ENCODE data around the gene VGLL1. TPM values are rescaled to one million over a fixed set of nuclear protein-coding genes. Genes with fewer than 3 reads are reported as not detected.

Gene VGLL1
- total RNA-seq, 2 experiments from 2014 or later, result not detected

DNA sequence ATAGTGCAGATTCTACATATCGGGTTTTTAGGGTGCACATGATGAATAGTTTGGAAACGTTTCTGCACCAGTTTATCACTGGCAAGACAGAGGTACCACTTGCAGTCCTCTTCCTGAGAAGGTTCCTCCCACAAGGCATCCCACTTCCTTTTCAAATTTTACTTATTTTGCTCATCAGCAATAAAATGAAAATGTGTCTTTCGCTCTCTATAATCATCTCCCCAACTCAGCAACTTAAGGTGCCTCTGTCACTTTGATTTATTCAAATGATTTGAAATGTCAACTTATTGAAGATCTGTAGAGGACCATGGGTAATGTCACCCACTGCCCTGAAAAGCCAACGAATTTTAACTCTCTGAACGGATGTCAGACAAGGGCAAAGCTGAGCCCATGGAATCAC lies 53.2 kb downstream of the VGLL1 start:
- no TSS peak for BruUV-seq (replicated peaks)
- TF ChIP-seq, protein P1, sequence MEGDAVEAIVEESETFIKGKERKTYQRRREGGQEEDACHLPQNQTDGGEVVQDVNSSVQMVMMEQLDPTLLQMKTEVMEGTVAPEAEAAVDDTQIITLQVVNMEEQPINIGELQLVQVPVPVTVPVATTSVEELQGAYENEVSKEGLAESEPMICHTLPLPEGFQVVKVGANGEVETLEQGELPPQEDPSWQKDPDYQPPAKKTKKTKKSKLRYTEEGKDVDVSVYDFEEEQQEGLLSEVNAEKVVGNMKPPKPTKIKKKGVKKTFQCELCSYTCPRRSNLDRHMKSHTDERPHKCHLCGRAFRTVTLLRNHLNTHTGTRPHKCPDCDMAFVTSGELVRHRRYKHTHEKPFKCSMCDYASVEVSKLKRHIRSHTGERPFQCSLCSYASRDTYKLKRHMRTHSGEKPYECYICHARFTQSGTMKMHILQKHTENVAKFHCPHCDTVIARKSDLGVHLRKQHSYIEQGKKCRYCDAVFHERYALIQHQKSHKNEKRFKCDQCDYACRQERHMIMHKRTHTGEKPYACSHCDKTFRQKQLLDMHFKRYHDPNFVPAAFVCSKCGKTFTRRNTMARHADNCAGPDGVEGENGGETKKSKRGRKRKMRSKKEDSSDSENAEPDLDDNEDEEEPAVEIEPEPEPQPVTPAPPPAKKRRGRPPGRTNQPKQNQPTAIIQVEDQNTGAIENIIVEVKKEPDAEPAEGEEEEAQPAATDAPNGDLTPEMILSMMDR (conservative IDR thresholded peaks at IDR 0.05; ENCODE audit: low read length), result no peak
- TF ChIP-seq EZH2phosphoT487 (IDR thresholded peaks at IDR 0.05; ENCODE audit: borderline replicate concordance, low read depth, low read length), result no peak
- POLR2A ChIA-PET, result interaction anchor here (0.6 kb wide), 1 partner anchor 52 kb away, joined by 4 read pairs; no protein-coding TSS in a partner anchor
- no peaks in the 10 kb centered on the region for H3K9me3 ChIP-seq (ENCODE audit: low read length)
- H2AFZ ChIP-seq (ENCODE audit: low read length), result no peak overlapping the region
- no peaks in the 10 kb centered on the region for H3K9me2 ChIP-seq (ENCODE audit: insufficient read depth, low read length)
- DNase-seq (ENCODE audit: low spot score), result no peak
- H4K20me1 ChIP-seq (ENCODE audit: insufficient read depth, low read length), result no peaks in the 10 kb centered on the region
- CTCF ChIA-PET (ENCODE audit: unreplicated experiment), result interaction anchor here (0.6 kb wide), 1 partner anchor 44 kb away, joined by 7 read pairs; no protein-coding TSS in a partner anchor
- no peaks in the 10 kb centered on the region for H3K36me3 ChIP-seq (ENCODE audit: insufficient read depth, low read length)
- no peaks in the 10 kb centered on the region for H3K79me2 ChIP-seq (ENCODE audit: insufficient read depth, low read depth, low read length)
- H3K4me2 ChIP-seq (ENCODE audit: low read length), result no peak overlapping the region
- H3K4me3 ChIP-seq (ENCODE audit: low read depth, low read length, poor library complexity, severe bottlenecking), result no peak overlapping the region
- intact Hi-C loops (cut with micrococcal nuclease; ENCODE audit: unreplicated experiment), result no loop called here
- H3K4me1 ChIP-seq (ENCODE audit: insufficient read depth, low read length, poor library complexity, severe bottlenecking), result no peaks in the 10 kb centered on the region
- H3K27ac ChIP-seq (ENCODE audit: low read depth, low read length, poor library complexity, severe bottlenecking), result no peak overlapping the region

DNA sequence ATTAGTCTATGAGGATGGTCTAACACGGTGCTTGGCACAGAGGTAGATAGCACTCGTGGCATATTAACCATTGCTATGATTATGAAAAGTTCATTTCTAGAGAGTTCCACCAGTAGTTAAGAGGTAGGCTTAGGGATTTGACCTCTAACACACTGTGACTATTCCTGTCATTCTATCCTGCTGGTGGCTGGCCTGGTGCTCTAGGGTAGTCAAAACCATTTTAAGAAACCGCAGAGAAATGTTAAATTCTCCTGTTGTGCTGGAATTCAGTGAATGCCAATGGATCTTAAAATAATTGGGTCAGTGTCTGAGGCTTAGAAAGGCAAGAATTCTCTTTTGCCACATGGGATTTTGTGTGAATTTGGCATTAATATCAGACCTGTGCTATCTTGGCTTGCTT lies 53.9 kb downstream of the VGLL1 start:
- intact Hi-C loops (cut with micrococcal nuclease; ENCODE audit: unreplicated experiment), result no loop called here
- POLR2A ChIA-PET, result no interaction called here

DNA sequence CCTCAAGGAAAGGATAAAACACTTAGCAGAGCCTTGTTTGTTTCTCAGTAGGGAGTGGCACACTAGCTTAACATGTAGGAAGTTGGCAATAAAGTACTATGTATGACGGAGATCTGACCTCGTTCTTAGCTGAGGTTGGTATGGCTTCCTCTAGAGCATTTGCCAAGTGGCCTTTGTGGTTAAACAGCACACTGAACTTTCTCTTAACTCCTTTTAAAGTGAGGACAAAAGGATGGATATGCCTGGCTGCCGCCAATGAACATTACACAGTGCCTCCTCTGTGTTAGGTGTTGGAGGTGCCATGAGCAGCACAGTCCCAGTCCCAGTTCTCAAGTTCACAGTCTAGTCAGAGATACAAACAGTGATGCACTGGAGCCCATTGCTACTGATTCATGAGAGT lies 54.4 kb downstream of the VGLL1 start:
- Histone ChIP-seq H3K9me3 (ENCODE audit: low read length) (no peaks in the 10 kb centered on the region), H3K4me3 (ENCODE audit: low read depth, low read length, poor library complexity, severe bottlenecking) (no peak overlapping the region), H3K27ac (ENCODE audit: low read depth, low read length, poor library complexity, severe bottlenecking) (no peak overlapping the region), H3K9me2 (ENCODE audit: insufficient read depth, low read length) (no peaks in the 10 kb centered on the region), H4K20me1 (ENCODE audit: insufficient read depth, low read length) (no peaks in the 10 kb centered on the region), H3K4me2 (ENCODE audit: low read length) (no peak overlapping the region), H3K79me2 (ENCODE audit: insufficient read depth, low read depth, low read length) (no peaks in the 10 kb centered on the region), H2AFZ (ENCODE audit: low read length) (no peak overlapping the region), H3K36me3 (ENCODE audit: insufficient read depth, low read length) (no peaks in the 10 kb centered on the region), H3K4me1 (ENCODE audit: insufficient read depth, low read length, poor library complexity, severe bottlenecking) (no peaks in the 10 kb centered on the region)
- DNase-seq (ENCODE audit: low spot score), result no peak
- CTCF ChIA-PET (ENCODE audit: unreplicated experiment), result no interaction called here
- intact Hi-C loops (cut with micrococcal nuclease; ENCODE audit: unreplicated experiment), result no loop called here
- no peak for TF ChIP-seq EZH2phosphoT487 (IDR thresholded peaks at IDR 0.05; ENCODE audit: borderline replicate concordance, low read depth, low read length)
- TF ChIP-seq, protein P1 (conservative IDR thresholded peaks at IDR 0.05; ENCODE audit: low read length), result no peak
- no TSS peak for BruUV-seq (replicated peaks)
- POLR2A ChIA-PET, result no interaction called here

More for the DNA sequence above, 53.9 kb downstream of the VGLL1 start:
- H3K4me3 ChIP-seq (ENCODE audit: low read depth, low read length, poor library complexity, severe bottlenecking), result no peak overlapping the region
- no peaks in the 10 kb centered on the region for H3K9me2 ChIP-seq (ENCODE audit: insufficient read depth, low read length)
- H3K79me2 ChIP-seq (ENCODE audit: insufficient read depth, low read depth, low read length), result no peaks in the 10 kb centered on the region
- no peak for DNase-seq (ENCODE audit: low spot score)
- H3K27ac ChIP-seq (ENCODE audit: low read depth, low read length, poor library complexity, severe bottlenecking), result no peak overlapping the region
- TF ChIP-seq, protein P1 (conservative IDR thresholded peaks at IDR 0.05; ENCODE audit: low read length), result no peak
- no peak for TF ChIP-seq EZH2phosphoT487 (IDR thresholded peaks at IDR 0.05; ENCODE audit: borderline replicate concordance, low read depth, low read length)
- no peaks in the 10 kb centered on the region for H3K9me3 ChIP-seq (ENCODE audit: low read length)
- no peaks in the 10 kb centered on the region for H4K20me1 ChIP-seq (ENCODE audit: insufficient read depth, low read length)
- no peak overlapping the region for H3K4me2 ChIP-seq (ENCODE audit: low read length)
- no TSS peak for BruUV-seq (replicated peaks)
- no peak overlapping the region for H2AFZ ChIP-seq (ENCODE audit: low read length)
- H3K36me3 ChIP-seq (ENCODE audit: insufficient read depth, low read length), result no peaks in the 10 kb centered on the region
- CTCF ChIA-PET (ENCODE audit: unreplicated experiment), result no interaction called here
- no peaks in the 10 kb centered on the region for H3K4me1 ChIP-seq (ENCODE audit: insufficient read depth, low read length, poor library complexity, severe bottlenecking)

All from OCI-LY7 (cell line).